Lower lobe of right lung (tissue), 1 donor: ENCODE data around the gene KANK3. TPM values are rescaled to one million over a fixed set of nuclear protein-coding genes. Genes with fewer than 3 reads are reported as not detected.

Source experiments
- microRNA-seq: library from miRNA; unstranded; fragments of <30 nt; microRNA quantifications from one replicate; pipeline ENCODE4 v1.2.0, GENCODE V29; 2020; ENCODE audit warnings: borderline number of aligned reads
- total RNA-seq: library from RNA; stranded (reverse); fragmentation: NEBNext Ultra II Directional; extraction: Animal tissue kit (Norgen Biotek cat#: 25700); gene quantifications from one replicate; pipeline ENCODE4 v1.2.1, GENCODE V29; 2021
- donor health status: DM: no; HTN: yes; CAD: no; lungs with severe emphysema.

Gene KANK3
- total RNA-seq, 1 donor from 2014 or later, result 49.0 TPM

Small RNAs within 50 kb of the gene (microRNA-seq; reads per million reads assigned to microRNA genes)
- 2.5 reads per million for gene MIR4999

Other genes starting within 250 kb of the KANK3 start
- gene FBN3, start 193.7 kb downstream of the KANK3 start, total RNA-seq, result 7.0 TPM
- 60.6 TPM for gene CERS4, start 133.9 kb downstream of the KANK3 start, total RNA-seq
- 31.0 TPM for gene CD320, start 34.9 kb downstream of the KANK3 start, total RNA-seq
- gene NDUFA7, start 21.9 kb downstream of the KANK3 start, total RNA-seq, result 41.9 TPM
- 1,461 TPM for gene RPS28, start 21.8 kb downstream of the KANK3 start, total RNA-seq
- gene ANGPTL4, start 20.9 kb upstream of the KANK3 start, total RNA-seq, result 11.0 TPM
- gene RAB11B, start 47.1 kb upstream of the KANK3 start, total RNA-seq, result 101 TPM
- gene MARCHF2, start 70.0 kb upstream of the KANK3 start, total RNA-seq, result 60.1 TPM
- gene HNRNPM, start 101.7 kb upstream of the KANK3 start, total RNA-seq, result 152 TPM
- gene PRAM1, start 159.4 kb upstream of the KANK3 start, total RNA-seq, result 52.2 TPM
- gene ZNF414, start 170.9 kb upstream of the KANK3 start, total RNA-seq, result 21.6 TPM
- gene MYO1F, start 234.2 kb upstream of the KANK3 start, total RNA-seq, result 162 TPM